Measurements from ENCODE around the gene DUSP18. TPM values are rescaled to one million over a fixed set of nuclear protein-coding genes. Genes with fewer than 3 reads are reported as not detected.
A peak's percentile ranks its signal among the peaks of the same experiment; 100 is the strongest.
"Not testable (repeated sequence)": the region's sequence is repeated elsewhere in the genome, so short reads cannot be mapped to it uniquely, and the experiment has no call there.

Gene DUSP18
- polyA plus RNA-seq (2013, experiment 1 of 2) = 1.1 TPM
- polyA plus RNA-seq (2013, experiment 2 of 2) = 2.2 TPM

DNA sequence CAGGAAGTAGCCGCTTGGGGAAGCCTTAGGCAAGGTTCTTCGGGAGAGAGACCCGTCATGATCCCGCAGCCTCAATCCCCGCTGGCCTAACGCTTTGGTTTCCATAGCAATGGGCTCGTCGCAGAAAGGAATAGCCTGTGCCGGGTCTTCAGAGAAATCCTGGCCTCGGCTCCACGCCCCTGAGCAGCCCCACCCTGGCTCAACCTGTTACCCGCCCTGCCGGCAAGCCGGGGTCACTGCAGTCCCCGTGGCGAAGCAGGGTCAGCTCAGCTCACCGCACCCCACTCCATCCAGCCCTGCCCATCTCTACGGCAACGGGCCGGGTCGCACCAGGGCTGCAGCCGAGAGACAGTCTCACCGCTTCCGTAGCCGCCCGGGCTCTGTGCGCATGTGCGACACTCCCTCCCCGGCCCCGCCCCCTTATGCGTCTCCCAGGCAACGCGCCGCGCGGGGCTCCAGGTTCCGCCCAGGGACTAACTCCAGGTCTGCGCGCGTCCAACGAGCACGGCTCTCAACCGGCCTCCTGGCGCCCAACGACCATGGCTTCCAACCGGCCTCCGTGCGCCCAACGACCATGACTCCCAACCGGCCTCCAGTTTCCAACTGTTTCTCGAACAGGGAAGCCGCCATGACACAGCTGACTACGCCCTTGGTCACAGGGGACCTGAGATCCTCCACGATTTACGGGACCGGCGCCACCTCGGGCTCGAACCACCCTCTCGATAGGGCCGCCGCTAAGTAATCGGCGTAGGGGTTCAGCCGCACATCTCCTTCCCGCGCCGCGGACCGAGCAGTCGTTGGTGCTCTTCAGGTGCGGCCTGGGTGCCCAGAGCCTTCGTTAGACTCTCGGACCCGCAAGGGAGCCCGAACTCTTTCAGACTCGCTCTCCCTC is at the start of gene DUSP18:
TSS of gene DUSP18 (minus strand) at position 382 of the 892 bp plus-strand sequence. CDS start 3,872 bp downstream, outside the sequence.
- Histone ChIP-seq H3K9ac (ENCODE audit: low read depth, low read length) (peak within 1 kb of the TSS; percentile 64), H3K4me3 (ENCODE audit: low read length) (peak within 1 kb of the TSS; percentile 77), H3K9me3 (ENCODE audit: insufficient read depth, low read depth, low read length) (no peaks in the 10 kb centered on the region), H3K36me3 (ENCODE audit: insufficient read depth, low read length) (no peaks in the 10 kb centered on the region), H3K27ac (ENCODE audit: low read depth, low read length) (peak within 1 kb of the TSS; percentile 48; the same call in 1 of the 2 replicates), H3K4me1 (ENCODE audit: insufficient read depth, low read length) (peaks cover 7% of the 10 kb centered on the region), H3K27me3 (ENCODE audit: insufficient read depth, low read length) (peaks cover 25% of the 10 kb centered on the region)
- WGBS = under 1% methylated on average over 77 of the region's 77 CpGs

DNA sequence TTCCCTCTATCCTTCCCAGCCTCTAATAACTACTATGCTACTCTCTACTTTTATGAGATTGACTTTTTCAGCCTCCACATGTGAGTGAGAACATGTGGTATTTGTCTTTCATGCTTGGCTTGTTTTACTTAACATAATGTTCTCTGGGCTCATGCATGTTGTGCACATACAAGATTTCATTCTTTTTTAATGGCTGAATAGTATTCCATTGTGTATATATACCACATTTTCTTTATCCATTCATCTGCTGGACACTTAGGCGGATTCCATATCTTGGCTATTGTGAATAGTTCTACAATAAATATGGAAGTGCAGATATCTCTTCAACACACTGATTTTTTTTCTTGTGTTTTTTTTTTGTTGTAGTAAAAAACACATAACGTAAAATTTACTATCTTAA is 46.4 kb upstream of the DUSP18 start:
- no peaks in the 10 kb centered on the region for H3K4me1 ChIP-seq (ENCODE audit: insufficient read depth, low read length)
- no peaks in the 10 kb centered on the region for H3K27me3 ChIP-seq (ENCODE audit: insufficient read depth, low read length)
- no peak overlapping the region for H3K27ac ChIP-seq (ENCODE audit: low read depth, low read length)
- no peak overlapping the region for H3K9ac ChIP-seq (ENCODE audit: low read depth, low read length)
- no peaks in the 10 kb centered on the region for H3K9me3 ChIP-seq (ENCODE audit: insufficient read depth, low read depth, low read length)
- no CpG with 5 or more reads among the region's 2 CpGs for WGBS
- H3K4me3 ChIP-seq (ENCODE audit: low read length) = no peak overlapping the region
- H3K36me3 ChIP-seq (ENCODE audit: insufficient read depth, low read length) = no peaks in the 10 kb centered on the region

- WGBS = 91% methylated on average over 1 of the region's 1 CpG
- no peaks in the 10 kb centered on the region for H3K9me3 ChIP-seq (ENCODE audit: insufficient read depth, low read depth, low read length)
- no peak overlapping the region for H3K9ac ChIP-seq (ENCODE audit: low read depth, low read length)
- H3K4me1 ChIP-seq (ENCODE audit: insufficient read depth, low read length) = no peaks in the 10 kb centered on the region
- H3K27ac ChIP-seq (ENCODE audit: low read depth, low read length) = no peak overlapping the region
- H3K36me3 ChIP-seq (ENCODE audit: insufficient read depth, low read length) = no peaks in the 10 kb centered on the region
- no peak overlapping the region for H3K4me3 ChIP-seq (ENCODE audit: low read length)
- no peaks in the 10 kb centered on the region for H3K27me3 ChIP-seq (ENCODE audit: insufficient read depth, low read length)
Measured at GRCh38 chr22:30712094-30712493, 44.4 kb upstream of the DUSP18 start.

DNA sequence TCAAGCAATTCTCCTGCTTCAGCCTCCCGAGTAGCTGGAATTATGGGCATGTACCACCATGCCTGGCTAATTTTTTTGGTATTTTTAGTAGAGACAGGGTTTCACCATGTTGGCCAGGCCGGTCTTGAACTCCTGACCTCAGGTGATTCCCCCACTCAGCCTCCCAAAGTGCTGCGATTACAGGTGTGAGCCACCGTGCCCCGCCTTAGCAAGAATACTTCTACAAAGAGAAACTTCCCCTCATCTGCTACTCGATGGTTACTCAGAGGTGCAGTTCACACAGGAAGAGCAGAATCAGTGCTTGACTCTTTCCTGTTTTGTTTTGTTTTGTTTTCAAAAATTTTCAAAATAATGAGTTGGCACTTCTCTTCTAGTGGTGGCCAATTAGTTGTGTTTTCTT is 42.3 kb upstream of the DUSP18 start:
- not testable (repeated sequence) for H3K9ac ChIP-seq (ENCODE audit: low read depth, low read length); H3K4me1 ChIP-seq (ENCODE audit: insufficient read depth, low read length); H3K27ac ChIP-seq (ENCODE audit: low read depth, low read length); H3K4me3 ChIP-seq (ENCODE audit: low read length); H3K9me3 ChIP-seq (ENCODE audit: insufficient read depth, low read depth, low read length); H3K27me3 ChIP-seq (ENCODE audit: insufficient read depth, low read length); H3K36me3 ChIP-seq (ENCODE audit: insufficient read depth, low read length)
- 90% methylated on average over 6 of the region's 6 CpGs for WGBS

DNA sequence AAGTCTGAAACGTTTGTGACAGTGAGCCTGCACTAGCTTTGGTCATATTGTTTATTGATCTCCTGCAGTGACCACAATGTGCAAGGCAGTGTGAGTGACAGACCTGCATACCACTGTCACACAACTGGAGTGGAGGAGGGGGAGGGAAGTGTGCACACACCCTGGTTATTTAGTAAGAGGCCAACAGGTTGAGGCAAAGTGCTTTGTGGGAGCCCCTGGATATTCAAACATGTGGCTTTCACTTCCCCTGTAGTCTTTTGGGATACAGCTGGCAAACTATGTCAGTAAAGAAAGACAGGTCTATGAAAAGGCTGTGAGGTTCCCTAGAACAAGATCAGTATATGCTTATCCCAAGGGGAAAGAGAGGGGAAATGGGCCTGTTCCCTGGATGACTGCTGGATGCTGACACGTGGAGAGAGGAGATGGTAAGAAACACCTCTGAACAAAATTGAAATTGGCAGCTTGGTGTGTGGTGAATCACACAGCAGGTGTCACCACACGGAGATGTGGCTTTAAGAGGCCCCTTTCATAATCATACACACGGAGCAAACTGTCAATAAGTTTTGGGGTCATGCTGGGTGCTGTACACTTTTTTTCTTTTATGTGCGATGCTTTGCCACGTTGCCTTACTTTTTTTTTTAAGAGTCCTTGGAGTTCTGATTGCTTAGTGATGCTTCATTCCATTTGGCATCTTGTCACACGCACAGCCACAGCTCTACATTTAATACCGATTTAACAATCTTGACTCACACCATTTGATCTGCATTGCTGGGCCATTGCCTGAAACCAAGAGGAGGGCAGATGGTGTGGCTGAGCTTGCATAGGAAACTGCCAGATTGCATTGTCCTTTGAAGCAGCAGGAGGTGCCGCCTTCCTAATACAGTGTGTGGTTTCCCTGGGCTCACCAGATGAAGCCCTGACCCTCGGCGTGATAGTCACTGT is 38.3 kb upstream of the DUSP18 start:
- Histone ChIP-seq H3K9me3 (ENCODE audit: insufficient read depth, low read depth, low read length) (no peaks in the 10 kb centered on the region), H3K36me3 (ENCODE audit: insufficient read depth, low read length) (no peaks in the 10 kb centered on the region), H3K9ac (ENCODE audit: low read depth, low read length) (no peak overlapping the region), H3K27ac (ENCODE audit: low read depth, low read length) (no peak overlapping the region), H3K27me3 (ENCODE audit: insufficient read depth, low read length) (no peaks in the 10 kb centered on the region), H3K4me3 (ENCODE audit: low read length) (no peak overlapping the region), H3K4me1 (ENCODE audit: insufficient read depth, low read length) (0 out of 2 replicates have a peak, but pooled peaks cover 3% of the 10 kb centered on the region)
- 60% methylated on average over 11 of the region's 11 CpGs for WGBS

DNA sequence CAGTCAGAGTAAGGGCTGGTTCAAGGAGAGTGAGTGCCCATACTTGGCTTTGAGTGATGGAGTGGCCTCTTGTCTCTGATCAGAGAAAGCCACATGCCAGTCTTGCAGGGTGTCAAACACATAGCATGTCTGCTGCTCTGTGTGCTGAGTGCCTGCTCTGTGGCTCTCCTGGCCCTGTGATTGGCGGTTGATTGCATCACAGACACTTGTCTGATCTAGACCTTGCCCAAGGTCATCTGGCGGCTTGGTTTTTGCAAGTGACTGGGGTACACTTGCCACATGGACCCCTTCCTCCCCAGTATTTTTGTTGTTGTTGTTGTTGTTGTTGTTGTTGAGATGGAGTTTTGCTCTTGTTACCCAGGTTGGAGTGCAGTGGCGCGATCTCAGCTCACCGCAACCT is 37.3 kb upstream of the DUSP18 start:
- Histone ChIP-seq H3K27ac (ENCODE audit: low read depth, low read length) (no peak overlapping the region), H3K36me3 (ENCODE audit: insufficient read depth, low read length) (no peaks in the 10 kb centered on the region), H3K4me3 (ENCODE audit: low read length) (no peak overlapping the region), H3K9me3 (ENCODE audit: insufficient read depth, low read depth, low read length) (no peaks in the 10 kb centered on the region), H3K9ac (ENCODE audit: low read depth, low read length) (no peak overlapping the region), H3K4me1 (ENCODE audit: insufficient read depth, low read length) (0 out of 2 replicates have a peak, but pooled peaks cover 3% of the 10 kb centered on the region), H3K27me3 (ENCODE audit: insufficient read depth, low read length) (no peaks in the 10 kb centered on the region)
- WGBS = 98% methylated on average over 5 of the region's 5 CpGs

DNA sequence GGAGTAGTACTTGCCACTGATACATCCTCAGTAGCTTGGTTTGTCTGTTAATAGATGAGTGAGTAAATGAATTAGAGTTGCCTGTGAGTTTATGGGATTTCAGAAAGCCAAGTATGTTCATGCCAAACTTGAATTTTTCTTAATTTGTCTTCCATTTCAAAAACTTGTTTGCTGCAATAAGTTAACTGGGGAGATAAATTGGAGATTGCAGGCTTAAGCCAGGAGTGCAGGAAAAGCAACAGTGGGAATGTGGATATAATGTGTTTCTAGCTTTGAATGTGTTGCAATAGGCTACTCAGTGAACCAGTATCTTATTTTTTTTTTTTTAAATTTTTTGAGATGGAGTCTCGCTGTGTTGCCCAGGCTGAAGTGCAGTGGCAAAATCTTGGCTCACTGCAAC is 35.2 kb upstream of the DUSP18 start:
- H3K4me1 ChIP-seq (ENCODE audit: insufficient read depth, low read length) = 0 out of 2 replicates have a peak, but pooled peaks cover 3% of the 10 kb centered on the region
- H3K27me3 ChIP-seq (ENCODE audit: insufficient read depth, low read length) = no peaks in the 10 kb centered on the region
- H3K9me3 ChIP-seq (ENCODE audit: insufficient read depth, low read depth, low read length) = no peaks in the 10 kb centered on the region
- H3K27ac ChIP-seq (ENCODE audit: low read depth, low read length) = no peak overlapping the region
- no peak overlapping the region for H3K4me3 ChIP-seq (ENCODE audit: low read length)
- H3K9ac ChIP-seq (ENCODE audit: low read depth, low read length) = no peak overlapping the region
- WGBS = 89% methylated on average over 1 of the region's 1 CpG
- H3K36me3 ChIP-seq (ENCODE audit: insufficient read depth, low read length) = no peaks in the 10 kb centered on the region

DNA sequence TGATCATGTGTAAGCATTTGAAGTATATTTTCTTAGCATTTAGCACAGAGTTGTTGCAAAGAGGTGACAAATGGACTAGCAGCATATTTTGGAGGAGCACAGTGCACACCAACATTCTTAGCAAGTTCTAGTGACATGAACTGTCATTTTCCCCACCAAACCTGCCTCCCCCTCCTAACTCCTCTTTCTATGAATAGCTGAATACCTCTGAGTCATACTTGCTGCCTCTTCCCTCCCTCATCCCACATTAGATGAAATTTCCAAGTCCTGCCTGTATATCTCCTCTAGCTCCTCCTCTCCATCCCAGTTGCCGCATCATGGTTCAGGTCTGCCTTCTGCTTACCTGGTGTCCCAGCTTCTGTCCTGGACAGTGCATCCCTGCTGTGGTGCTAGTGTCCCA is 34.2 kb upstream of the DUSP18 start:
- no peak overlapping the region for H3K4me3 ChIP-seq (ENCODE audit: low read length)

DNA sequence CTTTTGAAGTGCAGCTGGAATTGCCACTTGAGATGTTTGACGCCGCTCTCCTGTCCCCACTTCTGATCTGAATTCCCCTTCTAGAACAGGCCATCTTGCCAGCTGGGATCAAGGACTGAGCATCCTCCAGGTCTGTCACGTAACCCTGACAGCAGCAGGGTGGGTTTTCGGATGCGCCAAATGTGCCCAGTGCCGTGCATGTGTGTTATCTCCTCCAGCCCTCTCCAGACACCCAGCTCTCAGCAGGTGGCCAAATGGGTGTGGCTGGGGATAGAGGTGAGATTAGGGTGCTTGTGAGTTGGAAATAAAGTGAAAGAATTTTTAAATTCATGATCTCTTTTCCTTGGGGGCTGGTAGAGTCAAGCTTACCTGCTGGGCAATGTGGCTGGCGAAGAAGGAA is 30.3 kb upstream of the DUSP18 start:
- H3K9me3 ChIP-seq (ENCODE audit: insufficient read depth, low read depth, low read length) = no peaks in the 10 kb centered on the region
- 97% methylated on average over 7 of the region's 7 CpGs for WGBS
- no peak overlapping the region for H3K4me3 ChIP-seq (ENCODE audit: low read length)
- H3K4me1 ChIP-seq (ENCODE audit: insufficient read depth, low read length) = peaks cover 3% of the 10 kb centered on the region; the same call in 1 of the 2 replicates
- H3K27ac ChIP-seq (ENCODE audit: low read depth, low read length) = no peak overlapping the region
- no peaks in the 10 kb centered on the region for H3K36me3 ChIP-seq (ENCODE audit: insufficient read depth, low read length)
- H3K27me3 ChIP-seq (ENCODE audit: insufficient read depth, low read length) = peaks cover 27% of the 10 kb centered on the region
- H3K9ac ChIP-seq (ENCODE audit: low read depth, low read length) = no peak overlapping the region

More for the DNA sequence above, 34.2 kb upstream of the DUSP18 start:
- Histone ChIP-seq H3K9me3 (ENCODE audit: insufficient read depth, low read depth, low read length) (no peaks in the 10 kb centered on the region), H3K27me3 (ENCODE audit: insufficient read depth, low read length) (peaks cover under 1% of the 10 kb centered on the region), H3K9ac (ENCODE audit: low read depth, low read length) (no peak overlapping the region), H3K27ac (ENCODE audit: low read depth, low read length) (no peak overlapping the region), H3K36me3 (ENCODE audit: insufficient read depth, low read length) (no peaks in the 10 kb centered on the region), H3K4me1 (ENCODE audit: insufficient read depth, low read length) (0 out of 2 replicates have a peak, but pooled peaks cover 3% of the 10 kb centered on the region)
- WGBS = 96% methylated on average over 1 of the region's 1 CpG

DNA sequence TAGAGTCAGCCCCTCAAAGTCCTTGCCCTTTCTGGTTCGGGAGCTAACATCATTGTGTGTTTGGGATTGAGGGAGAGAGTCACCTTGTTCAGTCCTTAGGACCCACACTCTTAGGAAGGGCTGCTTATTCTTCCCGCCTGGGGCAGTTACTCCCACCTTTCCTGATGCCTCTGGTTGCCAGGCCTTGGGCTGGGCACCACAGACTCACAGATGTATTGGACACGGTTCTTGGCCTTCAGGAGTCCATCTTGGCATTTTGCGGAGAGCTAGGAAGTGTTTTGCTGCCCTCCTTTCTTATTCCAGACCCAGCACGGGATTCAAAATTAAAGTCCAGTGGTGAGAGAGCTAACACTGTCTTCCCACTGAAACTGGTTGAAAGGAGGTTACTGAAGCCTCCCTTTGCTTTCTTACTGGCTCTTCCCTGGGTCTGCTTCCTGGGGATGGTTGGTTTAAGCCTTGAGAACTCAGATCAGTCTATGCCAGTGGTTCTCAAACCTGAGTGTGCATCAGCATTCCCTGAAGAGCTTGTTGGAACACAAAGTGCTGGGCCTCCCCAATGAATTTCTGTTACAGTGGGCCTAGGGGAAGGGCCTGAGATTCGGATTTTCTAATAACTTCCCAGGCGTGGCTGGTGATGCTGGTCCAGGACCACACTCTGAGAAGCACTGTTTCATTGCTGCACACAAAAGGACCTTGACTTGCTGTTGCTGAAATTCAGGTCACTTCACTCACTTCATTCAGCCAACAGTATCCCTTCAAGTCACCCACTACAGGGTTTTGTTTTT is 28.4 kb upstream of the DUSP18 start:
- Histone ChIP-seq H3K27ac (ENCODE audit: low read depth, low read length) (no peak overlapping the region), H3K36me3 (ENCODE audit: insufficient read depth, low read length) (no peaks in the 10 kb centered on the region), H3K27me3 (ENCODE audit: insufficient read depth, low read length) (peaks cover 28% of the 10 kb centered on the region), H3K9me3 (ENCODE audit: insufficient read depth, low read depth, low read length) (no peaks in the 10 kb centered on the region), H3K4me3 (ENCODE audit: low read length) (no peak overlapping the region), H3K4me1 (ENCODE audit: insufficient read depth, low read length) (peaks cover 3% of the 10 kb centered on the region; the same call in 1 of the 2 replicates), H3K9ac (ENCODE audit: low read depth, low read length) (no peak overlapping the region)
- 91% methylated on average over 7 of the region's 7 CpGs for WGBS
